GM04503 (cell line): ENCODE results near the gene CBL.

Source experiments
- DNase-seq: peaks from one replicate; pipeline ENCODE4 v3.0.0-alpha.2; 2012; ENCODE audit warnings: low read depth

The CBL gene

GRCh38 chr11:119267645-119268044 lies 61.5 kb downstream of the CBL start:
- no peak for DNase-seq

- DNase-seq, result no peak
Measured at GRCh38 chr11:119273721-119274120, 67.6 kb downstream of the CBL start.

GRCh38 chr11:119277660-119278059 lies 71.5 kb downstream of the CBL start:
- no peak for DNase-seq

- no peak for DNase-seq
Measured at GRCh38 chr11:119282495-119282894, 76.4 kb downstream of the CBL start.

GRCh38 chr11:119284344-119285157 lies 78.4 kb downstream of the CBL start:
- no peak for DNase-seq

GRCh38 chr11:119285431-119285830 lies 79.3 kb downstream of the CBL start:
- no peak for DNase-seq

GRCh38 chr11:119288219-119288618 lies 82.1 kb downstream of the CBL start:
- DNase-seq, result no peak

GRCh38 chr11:119290894-119291497 lies 84.9 kb downstream of the CBL start:
- DNase-seq, result no peak

- no peak for DNase-seq
Measured at GRCh38 chr11:119293461-119293860, 87.3 kb downstream of the CBL start.

- no peak for DNase-seq
Measured at GRCh38 chr11:119295178-119295577, 89.0 kb downstream of the CBL start.

- no peak for DNase-seq
Measured at GRCh38 chr11:119297938-119298337, 91.8 kb downstream of the CBL start.

- no peak for DNase-seq
Measured at GRCh38 chr11:119298726-119299125, 92.6 kb downstream of the CBL start.

GRCh38 chr11:119299416-119299815 lies 93.3 kb downstream of the CBL start:
- DNase-seq, result no peak

- no peak for DNase-seq
Measured at GRCh38 chr11:119300198-119300964, 94.2 kb downstream of the CBL start.

- DNase-seq, result no peak
Measured at GRCh38 chr11:119303227-119303718, 97.1 kb downstream of the CBL start.

GRCh38 chr11:119305556-119306372 lies 99.6 kb downstream of the CBL start:
- DNase-seq, result no peak

GRCh38 chr11:119306373-119306890 lies 100.3 kb downstream of the CBL start:
- no peak for DNase-seq

GRCh38 chr11:119307219-119307618 lies 101.1 kb downstream of the CBL start:
- DNase-seq, result no peak

- no peak for DNase-seq
Measured at GRCh38 chr11:119307974-119308373, 101.8 kb downstream of the CBL start.

- no peak for DNase-seq
Measured at GRCh38 chr11:119309411-119309810, 103.3 kb downstream of the CBL start.

- DNase-seq, result no peak
Measured at GRCh38 chr11:119309953-119310681, 104.0 kb downstream of the CBL start.
